ENCODE results near the gene OCRL.

OCRL gene

DNA sequence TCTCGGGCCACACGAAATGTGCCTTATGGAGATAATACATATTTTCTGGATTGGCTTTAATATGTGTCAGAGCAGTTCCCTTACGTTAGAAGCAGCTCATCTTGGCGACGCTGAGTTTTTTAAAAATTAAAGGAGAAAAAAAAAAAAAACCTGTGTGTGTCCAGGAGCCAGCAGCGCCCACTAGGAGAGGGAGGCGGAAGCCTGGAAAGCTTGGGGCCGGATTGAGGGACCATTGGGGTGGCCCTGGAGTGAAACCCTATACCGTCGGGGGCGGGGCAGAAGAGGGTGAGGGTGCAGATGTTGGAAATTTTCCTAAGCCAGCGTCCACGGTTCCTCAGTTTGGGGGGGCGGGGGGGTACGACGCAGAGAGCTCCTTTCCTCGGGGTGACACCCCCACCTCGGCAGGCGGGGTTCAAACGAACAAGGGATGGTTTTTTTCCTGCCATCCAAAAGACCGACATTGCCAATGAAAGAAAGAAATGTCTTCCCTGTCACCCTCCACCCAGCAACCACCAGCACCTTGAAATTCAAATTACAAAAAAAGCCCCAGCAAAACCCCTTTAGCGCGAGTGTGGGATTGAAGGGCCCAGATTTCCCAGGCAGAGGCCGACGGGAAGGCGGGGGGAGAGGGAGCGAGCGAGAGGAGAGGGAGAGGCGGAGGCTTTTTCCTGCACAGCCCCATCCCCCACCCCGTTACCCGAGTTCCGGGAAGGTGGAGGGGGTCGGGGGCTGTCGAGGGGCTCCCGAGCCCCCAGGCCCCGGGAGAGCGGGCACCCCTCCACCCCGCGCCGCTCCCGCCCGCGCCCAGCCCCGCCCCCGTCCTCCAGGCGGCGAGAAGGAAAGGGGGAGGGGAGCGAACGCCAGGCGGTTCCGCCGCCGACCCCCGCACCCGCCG is 17.6 kb upstream of the OCRL start:
- Histone ChIP-seq H3K27me3 (ENCODE audit: insufficient read depth, low read length) (no peaks in the 10 kb centered on the region), H3K4me3 (ENCODE audit: low read length) (peak overlapping the region; percentile 84), H3K27ac (ENCODE audit: low read length) (no peak overlapping the region), H3K36me3 (ENCODE audit: insufficient read depth, low read depth, low read length) (no peaks in the 10 kb centered on the region), H3K9me3 (ENCODE audit: insufficient read depth, low read depth, low read length) (no peaks in the 10 kb centered on the region), H3K9ac (ENCODE audit: low read depth, low read length) (peak overlapping the region; percentile 89; the same call in 1 of the 2 replicates), H3K4me1 (ENCODE audit: insufficient read depth, low read length) (no peaks in the 10 kb centered on the region)

DNA sequence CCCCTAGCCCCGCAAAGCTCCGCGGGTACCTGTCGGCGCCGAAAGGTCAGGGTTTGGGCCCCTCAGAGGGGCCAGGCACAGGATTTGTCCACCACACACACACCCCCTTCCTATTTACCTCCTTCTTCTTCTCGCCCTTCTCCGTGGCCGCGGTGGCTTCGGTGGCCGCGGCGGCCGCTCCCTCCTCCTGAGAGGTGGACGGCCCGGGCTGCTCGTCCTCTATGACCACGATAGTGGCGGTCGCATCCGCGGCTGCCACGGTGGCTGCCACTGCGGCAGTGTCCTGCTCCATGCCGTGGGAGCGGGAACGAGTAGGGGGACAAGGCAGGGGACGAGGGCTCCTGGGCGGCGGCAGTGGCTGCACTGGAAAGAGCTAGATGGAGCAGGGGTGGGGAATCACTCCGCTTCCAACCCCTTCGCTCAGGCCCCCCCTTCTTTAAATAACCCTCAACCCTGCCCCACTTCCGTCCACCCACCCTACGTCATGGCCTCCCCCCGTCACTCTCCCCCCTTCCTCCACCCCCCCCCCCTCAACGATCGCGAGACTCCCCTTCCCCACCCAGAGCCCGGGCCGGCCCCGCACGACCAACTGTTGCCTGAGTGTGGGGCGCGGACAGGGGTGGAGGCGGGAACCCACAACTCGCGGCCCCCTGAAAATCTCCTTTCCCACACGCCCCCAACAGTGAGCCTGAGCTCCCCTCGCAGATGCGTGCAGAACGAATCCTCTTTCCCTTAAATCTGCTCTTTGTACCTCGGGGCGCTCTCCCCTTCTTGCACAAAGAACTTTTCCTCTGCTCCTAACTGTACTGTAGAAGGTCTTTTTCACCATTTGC is 16.8 kb upstream of the OCRL start, which contains the start of gene SMARCA1:
Gene SMARCA1 (minus strand): TSS at position 412 of the 833 bp plus-strand sequence. CDS start 120 bp downstream, at position 292.
- Histone ChIP-seq H3K36me3 (ENCODE audit: insufficient read depth, low read depth, low read length) (no peaks in the 10 kb centered on the region), H3K4me1 (ENCODE audit: insufficient read depth, low read length) (no peaks in the 10 kb centered on the region), H3K27ac (ENCODE audit: low read length) (peak within 1 kb of the TSS; percentile 80), H3K27me3 (ENCODE audit: insufficient read depth, low read length) (no peaks in the 10 kb centered on the region), H3K9ac (ENCODE audit: low read depth, low read length) (peak within 1 kb of the TSS; percentile 89), H3K4me3 (ENCODE audit: low read length) (peak within 1 kb of the TSS; percentile 84), H3K9me3 (ENCODE audit: insufficient read depth, low read depth, low read length) (no peaks in the 10 kb centered on the region)

DNA sequence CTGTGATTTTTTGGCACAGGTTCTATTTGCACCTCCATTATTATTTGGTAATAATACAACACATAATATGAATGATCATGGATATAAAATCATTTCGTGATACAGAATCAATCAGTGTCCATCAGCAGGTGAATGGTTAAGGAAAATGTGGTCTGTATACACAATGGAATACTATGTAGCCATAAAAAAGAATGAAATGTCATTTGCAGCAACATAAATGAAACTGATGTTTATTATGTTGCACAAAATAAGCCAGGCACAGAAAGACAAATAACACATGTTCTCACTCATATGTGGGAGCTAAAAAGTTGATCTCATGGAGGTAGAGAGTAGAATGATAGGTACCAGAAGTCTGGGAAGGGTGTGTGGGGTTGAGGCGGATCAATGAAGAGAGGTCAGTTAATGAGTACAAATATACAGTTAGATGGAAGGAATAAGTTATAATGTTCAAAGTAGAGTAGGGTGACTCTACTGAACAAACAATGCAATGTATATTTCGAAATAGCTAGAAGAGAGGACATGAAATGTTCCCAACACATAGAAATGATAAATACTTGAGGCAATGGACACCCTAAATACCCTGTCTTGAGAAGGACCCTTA is 15.7 kb upstream of the OCRL start:
- H3K4me3 ChIP-seq (ENCODE audit: low read length): peak overlapping the region; percentile 80

DNA sequence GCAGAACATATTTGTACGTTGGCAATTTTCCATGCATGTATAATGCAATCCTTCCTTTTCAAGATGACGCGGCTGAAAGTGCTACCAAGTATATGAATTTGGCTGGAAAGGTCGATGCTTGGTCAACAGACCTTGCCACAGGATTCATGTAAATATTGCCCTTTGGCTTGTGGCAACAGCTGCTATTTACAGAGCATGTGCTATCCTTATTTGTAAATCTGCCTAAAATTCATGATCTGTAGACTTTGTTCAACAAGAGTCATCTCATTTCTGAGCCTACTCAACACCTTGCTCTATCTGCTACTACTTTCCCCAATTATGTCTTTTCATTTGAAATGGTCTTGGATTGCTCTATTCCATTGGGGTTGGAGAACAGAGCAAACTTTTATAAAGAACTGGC is 14.9 kb upstream of the OCRL start:
- H3K4me1 ChIP-seq (ENCODE audit: insufficient read depth, low read length): no peaks in the 10 kb centered on the region
- no peaks in the 10 kb centered on the region for H3K9me3 ChIP-seq (ENCODE audit: insufficient read depth, low read depth, low read length)
- H3K36me3 ChIP-seq (ENCODE audit: insufficient read depth, low read depth, low read length): no peaks in the 10 kb centered on the region
- H3K4me3 ChIP-seq (ENCODE audit: low read length): no peak overlapping the region
- no peaks in the 10 kb centered on the region for H3K27me3 ChIP-seq (ENCODE audit: insufficient read depth, low read length)
- no peak overlapping the region for H3K27ac ChIP-seq (ENCODE audit: low read length)
- H3K9ac ChIP-seq (ENCODE audit: low read depth, low read length): no peak overlapping the region

More for the DNA sequence above, 15.7 kb upstream of the OCRL start:
- Histone ChIP-seq H3K36me3 (ENCODE audit: insufficient read depth, low read depth, low read length) (no peaks in the 10 kb centered on the region), H3K4me1 (ENCODE audit: insufficient read depth, low read length) (no peaks in the 10 kb centered on the region), H3K9ac (ENCODE audit: low read depth, low read length) (peak overlapping the region; percentile 87; the same call in 1 of the 2 replicates), H3K9me3 (ENCODE audit: insufficient read depth, low read depth, low read length) (no peaks in the 10 kb centered on the region), H3K27ac (ENCODE audit: low read length) (no peak overlapping the region), H3K27me3 (ENCODE audit: insufficient read depth, low read length) (no peaks in the 10 kb centered on the region)

DNA sequence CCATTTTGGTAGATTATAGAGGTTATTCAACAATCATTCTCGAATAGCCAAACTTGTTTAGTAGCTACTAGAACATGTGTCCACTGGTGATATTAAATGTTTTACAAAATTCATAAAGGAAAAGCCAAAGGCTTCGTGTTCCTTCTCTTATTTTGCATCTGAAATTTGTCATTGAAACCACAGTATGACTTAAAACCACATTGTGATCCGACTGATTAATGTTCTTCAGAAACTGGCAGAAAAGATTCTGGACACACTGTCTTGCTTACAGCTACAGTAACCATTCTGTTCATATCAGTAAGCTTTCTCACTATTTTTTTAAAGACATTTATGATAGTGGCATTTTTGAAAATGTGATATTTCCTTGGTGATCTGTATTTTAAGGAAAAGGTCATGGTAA is 14.2 kb upstream of the OCRL start:
- Histone ChIP-seq H3K4me1 (ENCODE audit: insufficient read depth, low read length) (no peaks in the 10 kb centered on the region), H3K27ac (ENCODE audit: low read length) (no peak overlapping the region), H3K4me3 (ENCODE audit: low read length) (no peak overlapping the region), H3K27me3 (ENCODE audit: insufficient read depth, low read length) (no peaks in the 10 kb centered on the region), H3K9ac (ENCODE audit: low read depth, low read length) (no peak overlapping the region), H3K36me3 (ENCODE audit: insufficient read depth, low read depth, low read length) (no peaks in the 10 kb centered on the region), H3K9me3 (ENCODE audit: insufficient read depth, low read depth, low read length) (no peaks in the 10 kb centered on the region)

DNA sequence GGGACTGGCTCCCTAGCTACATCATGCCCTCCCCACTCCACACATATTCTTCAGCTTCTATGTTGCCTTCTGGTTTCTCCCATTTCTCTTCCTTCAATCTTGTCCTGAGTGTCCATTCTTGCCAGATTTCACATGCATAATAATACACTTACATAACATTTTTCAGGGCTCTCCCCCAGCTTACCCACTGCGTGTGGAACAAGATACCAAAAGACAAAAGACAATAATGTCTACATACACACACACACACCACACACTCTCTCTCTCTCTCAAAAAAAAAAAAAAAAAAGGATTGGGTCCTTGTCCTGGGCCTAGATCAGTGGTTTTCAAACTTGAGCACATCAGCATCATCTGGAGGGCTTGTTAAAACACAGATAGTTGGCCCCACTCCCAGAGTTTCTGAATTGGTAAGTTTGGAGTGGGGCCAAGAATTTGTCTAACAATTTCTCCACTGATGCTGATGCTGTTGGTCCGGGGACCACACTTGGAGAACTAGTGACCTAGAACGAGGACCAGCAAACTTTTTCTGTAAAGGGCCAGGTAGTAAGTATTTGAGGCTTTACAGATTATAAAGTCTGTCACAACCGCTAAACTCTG is 10.3 kb upstream of the OCRL start:
- no peaks in the 10 kb centered on the region for H3K4me1 ChIP-seq (ENCODE audit: insufficient read depth, low read length)

DNA sequence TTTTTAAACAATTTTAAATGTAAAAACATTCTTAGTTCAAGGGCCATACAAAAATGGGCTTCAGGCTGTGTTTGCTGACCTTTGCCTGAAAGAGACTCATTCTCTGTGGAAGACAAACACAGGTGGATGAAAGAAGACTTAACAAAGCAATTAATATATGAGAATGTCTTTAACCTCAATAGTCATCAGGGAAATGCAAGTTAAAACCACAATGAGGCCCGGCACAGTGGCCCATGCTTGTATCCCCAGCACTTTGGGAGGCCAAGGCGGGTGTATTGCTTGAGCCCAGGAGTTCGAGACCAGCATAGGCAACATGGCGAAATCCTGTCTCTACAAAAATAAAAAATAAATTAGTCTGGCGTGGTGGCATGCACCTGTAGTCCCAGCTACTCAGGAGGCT is 9.6 kb upstream of the OCRL start:
- no peak overlapping the region for H3K9ac ChIP-seq (ENCODE audit: low read depth, low read length)
- H3K27ac ChIP-seq (ENCODE audit: low read length): no peak overlapping the region
- no peak overlapping the region for H3K4me3 ChIP-seq (ENCODE audit: low read length)

More for the DNA sequence above, 10.3 kb upstream of the OCRL start:
- Histone ChIP-seq H3K4me3 (ENCODE audit: low read length) (no peak overlapping the region), H3K27ac (ENCODE audit: low read length) (no peak overlapping the region), H3K9ac (ENCODE audit: low read depth, low read length) (no peak overlapping the region), H3K36me3 (ENCODE audit: insufficient read depth, low read depth, low read length) (no peaks in the 10 kb centered on the region), H3K27me3 (ENCODE audit: insufficient read depth, low read length) (no peaks in the 10 kb centered on the region), H3K9me3 (ENCODE audit: insufficient read depth, low read depth, low read length) (no peaks in the 10 kb centered on the region)

DNA sequence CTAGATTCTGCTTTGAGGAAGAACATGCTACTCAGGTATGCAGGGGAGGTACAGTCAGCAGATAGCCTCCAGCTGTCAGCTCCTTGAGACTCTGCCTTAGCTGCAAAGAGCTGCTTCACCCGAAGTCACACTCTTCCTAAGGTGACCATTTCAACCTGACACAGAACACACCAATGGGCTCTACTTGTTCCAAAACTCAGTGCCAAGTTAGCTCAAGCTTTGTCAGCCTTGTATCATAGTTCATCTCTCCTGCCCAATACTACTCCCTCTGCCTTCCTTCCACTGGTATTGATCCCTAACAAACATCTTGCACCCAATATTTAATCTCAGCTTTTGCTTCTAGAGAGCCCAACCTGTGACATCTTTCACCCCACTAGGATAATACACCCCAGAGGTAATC is 8.9 kb upstream of the OCRL start:
- H3K27ac ChIP-seq (ENCODE audit: low read length): no peak overlapping the region
- no peak overlapping the region for H3K9ac ChIP-seq (ENCODE audit: low read depth, low read length)
- no peaks in the 10 kb centered on the region for H3K4me1 ChIP-seq (ENCODE audit: insufficient read depth, low read length)
- no peaks in the 10 kb centered on the region for H3K36me3 ChIP-seq (ENCODE audit: insufficient read depth, low read depth, low read length)
- no peaks in the 10 kb centered on the region for H3K9me3 ChIP-seq (ENCODE audit: insufficient read depth, low read depth, low read length)
- H3K4me3 ChIP-seq (ENCODE audit: low read length): no peak overlapping the region
- no peaks in the 10 kb centered on the region for H3K27me3 ChIP-seq (ENCODE audit: insufficient read depth, low read length)

More for the DNA sequence above, 9.6 kb upstream of the OCRL start:
- Histone ChIP-seq H3K27me3 (ENCODE audit: insufficient read depth, low read length) (no peaks in the 10 kb centered on the region), H3K36me3 (ENCODE audit: insufficient read depth, low read depth, low read length) (no peaks in the 10 kb centered on the region), H3K9me3 (ENCODE audit: insufficient read depth, low read depth, low read length) (no peaks in the 10 kb centered on the region), H3K4me1 (ENCODE audit: insufficient read depth, low read length) (no peaks in the 10 kb centered on the region)

DNA sequence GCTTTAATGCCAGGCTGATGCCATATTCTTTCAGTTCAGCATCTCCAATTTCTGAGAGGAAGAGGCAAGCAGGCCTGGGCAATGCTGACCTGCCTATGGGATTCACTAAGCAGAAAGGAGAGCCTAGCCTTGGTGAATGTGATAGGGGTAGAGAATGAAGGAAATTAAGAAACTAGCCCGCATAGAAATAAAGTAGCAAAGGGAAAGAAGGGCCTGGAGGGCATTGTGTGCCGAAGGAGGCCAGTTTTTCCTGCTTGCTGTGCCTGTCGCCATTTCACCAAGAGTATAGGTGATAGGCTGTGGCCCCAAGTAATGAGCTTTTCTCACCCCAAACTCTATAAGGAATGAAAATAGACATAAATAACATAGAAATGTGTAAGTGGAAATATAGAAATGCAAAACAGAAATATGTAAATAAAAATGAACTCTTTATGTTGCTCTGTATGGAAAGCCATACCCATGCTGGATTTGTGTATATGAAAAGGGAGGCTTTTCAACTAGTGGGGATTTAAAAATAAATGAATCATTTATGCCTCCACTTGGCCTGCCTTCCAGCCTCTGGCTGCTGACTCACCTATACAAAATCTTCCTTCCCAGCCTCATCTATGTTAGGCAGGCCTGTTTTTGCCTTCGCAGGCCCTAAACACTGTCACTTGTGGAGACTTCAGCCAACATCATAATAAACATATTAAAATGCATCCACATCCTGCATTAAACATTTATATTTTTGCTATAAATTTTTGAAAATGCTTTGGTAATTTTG is 5.1 kb upstream of the OCRL start:
- Histone ChIP-seq H3K36me3 (ENCODE audit: insufficient read depth, low read depth, low read length) (no peaks in the 10 kb centered on the region), H3K27ac (ENCODE audit: low read length) (no peak overlapping the region), H3K27me3 (ENCODE audit: insufficient read depth, low read length) (no peaks in the 10 kb centered on the region), H3K4me1 (ENCODE audit: insufficient read depth, low read length) (no peaks in the 10 kb centered on the region), H3K9me3 (ENCODE audit: insufficient read depth, low read depth, low read length) (no peaks in the 10 kb centered on the region), H3K4me3 (ENCODE audit: low read length) (no peak overlapping the region), H3K9ac (ENCODE audit: low read depth, low read length) (no peak overlapping the region)

DNA sequence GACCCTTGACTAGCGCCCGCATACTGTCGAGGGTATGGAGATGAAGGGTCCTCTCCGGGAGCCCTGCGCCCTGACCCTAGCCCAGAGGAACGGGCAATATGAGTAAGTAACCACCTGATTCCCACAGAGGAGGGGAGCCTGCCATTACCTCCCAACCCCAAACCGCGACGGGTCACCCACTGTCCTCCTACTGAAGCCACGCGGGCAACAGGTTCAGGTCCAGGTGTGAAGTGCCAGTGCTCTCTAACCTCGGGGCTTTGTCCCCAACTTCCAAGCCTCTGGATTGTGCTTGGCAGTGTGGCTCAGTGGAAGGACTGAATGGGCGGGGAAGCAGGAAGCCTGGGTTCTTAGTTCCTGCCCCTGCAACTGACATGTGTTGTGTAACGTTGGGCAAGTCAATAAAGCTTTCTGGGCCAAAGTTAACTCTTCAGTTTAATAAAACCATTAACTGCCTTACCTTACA is 694 bp downstream of the OCRL start:
- Histone ChIP-seq H3K9ac (ENCODE audit: low read depth, low read length) (peak overlapping the region; percentile 75; the same call in 1 of the 2 replicates), H3K9me3 (ENCODE audit: insufficient read depth, low read depth, low read length) (no peaks in the 10 kb centered on the region), H3K27ac (ENCODE audit: low read length) (no peak overlapping the region), H3K27me3 (ENCODE audit: insufficient read depth, low read length) (no peaks in the 10 kb centered on the region), H3K4me3 (ENCODE audit: low read length) (peak overlapping the region; percentile 89), H3K36me3 (ENCODE audit: insufficient read depth, low read depth, low read length) (peaks cover 14% of the 10 kb centered on the region), H3K4me1 (ENCODE audit: insufficient read depth, low read length) (0 out of 2 replicates have a peak, but pooled peaks cover 3% of the 10 kb centered on the region)
